Stimulated activated CD8-positive, alpha-beta memory T cell treated with anti-CD3 and anti-CD28 coated beads, Interleukin-4, amount 100 ng/mL, for 4 hours (primary cell): ENCODE results near the gene MTUS2.
"Not testable (repeated sequence)": the region's sequence is repeated elsewhere in the genome, so short reads cannot be mapped to it uniquely, and the experiment has no call there.

Experiments
- DNase-seq, 2 donors: peaks; one replicate each; pipeline ENCODE4 v3.0.0-alpha.2; 2020; ENCODE audit warnings: low read depth in 2 of 2, low spot score in 1 of 2

The MTUS2 gene

GRCh38 chr13:29156136-29156535 is 336.0 kb downstream of the MTUS2 start:
- DNase-seq: no peak

- DNase-seq: no peak
Observed at GRCh38 chr13:29159871-29160270, 339.7 kb downstream of the MTUS2 start.

- no peak for DNase-seq
Observed at GRCh38 chr13:29160862-29161261, 340.7 kb downstream of the MTUS2 start.

GRCh38 chr13:29161676-29162075 is 341.5 kb downstream of the MTUS2 start:
- DNase-seq: no peak

- no peak for DNase-seq
Observed at GRCh38 chr13:29162638-29163235, 342.6 kb downstream of the MTUS2 start.

GRCh38 chr13:29164116-29164515 is 344.0 kb downstream of the MTUS2 start:
- DNase-seq: no peak

GRCh38 chr13:29165216-29165615 is 345.1 kb downstream of the MTUS2 start:
- DNase-seq: no peak

- DNase-seq: no peak
Observed at GRCh38 chr13:29165840-29166239, 345.7 kb downstream of the MTUS2 start.

GRCh38 chr13:29170436-29171082 is 350.4 kb downstream of the MTUS2 start:
- no peak for DNase-seq

GRCh38 chr13:29171244-29171643 is 351.1 kb downstream of the MTUS2 start:
- DNase-seq: no peak

- no peak for DNase-seq
Observed at GRCh38 chr13:29174093-29174492, 354.0 kb downstream of the MTUS2 start.

- DNase-seq: no peak
Observed at GRCh38 chr13:29175250-29175873, 355.2 kb downstream of the MTUS2 start.

GRCh38 chr13:29180055-29180454 is 359.9 kb downstream of the MTUS2 start:
- no peak for DNase-seq

GRCh38 chr13:29182216-29182615 is 362.1 kb downstream of the MTUS2 start:
- DNase-seq: no peak

GRCh38 chr13:29185926-29186325 is 365.8 kb downstream of the MTUS2 start:
- no peak for DNase-seq

GRCh38 chr13:29187584-29187983 is 367.4 kb downstream of the MTUS2 start:
- DNase-seq: no peak

- no peak for DNase-seq
Observed at GRCh38 chr13:29190298-29190697, 370.2 kb downstream of the MTUS2 start.

- no peak for DNase-seq
Observed at GRCh38 chr13:29193083-29193482, 372.9 kb downstream of the MTUS2 start.

- DNase-seq: no peak
Observed at GRCh38 chr13:29195456-29195855, 375.3 kb downstream of the MTUS2 start.

- no peak for DNase-seq
Observed at GRCh38 chr13:29196409-29197074, 376.4 kb downstream of the MTUS2 start.

- not testable (repeated sequence) for DNase-seq
Observed at GRCh38 chr13:29202753-29203152, 382.6 kb downstream of the MTUS2 start.

- no peak for DNase-seq
Observed at GRCh38 chr13:29204651-29205050, 384.5 kb downstream of the MTUS2 start.
